ENCODE results near the gene CCDC18.

The CCDC18 gene

DNA sequence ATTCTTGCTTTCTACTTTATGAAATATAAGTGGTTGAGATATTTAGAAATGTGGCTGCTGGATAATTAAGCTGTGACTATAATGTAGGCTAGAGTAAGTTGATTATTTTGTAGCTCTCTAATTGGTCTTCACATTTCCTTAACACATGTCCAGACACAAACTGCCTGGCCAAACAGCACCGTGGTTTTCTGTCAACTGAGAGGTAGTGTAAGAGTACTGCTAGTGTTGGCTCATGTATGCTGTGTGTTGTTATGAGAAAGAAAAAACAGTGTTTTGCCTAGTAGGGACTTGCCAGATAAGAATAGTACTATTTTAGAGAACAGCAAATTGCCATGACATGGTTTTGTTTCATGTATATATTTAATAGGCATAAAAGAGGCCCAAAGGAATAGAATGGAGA lies 37.4 kb upstream of the CCDC18 start:
- no peak overlapping the region for H3K4me3 ChIP-seq (ENCODE audit: low read depth, low read length)
- POLR2A ChIA-PET = no interaction called here
- CTCF ChIA-PET = interaction anchor here (1.0 kb wide), 1 partner anchor 10 kb away, joined by 3 read pairs; no protein-coding TSS in a partner anchor
- no peak for DNase-seq (ENCODE audit: low read depth, low spot score)
- TF ChIP-seq, protein P1, sequence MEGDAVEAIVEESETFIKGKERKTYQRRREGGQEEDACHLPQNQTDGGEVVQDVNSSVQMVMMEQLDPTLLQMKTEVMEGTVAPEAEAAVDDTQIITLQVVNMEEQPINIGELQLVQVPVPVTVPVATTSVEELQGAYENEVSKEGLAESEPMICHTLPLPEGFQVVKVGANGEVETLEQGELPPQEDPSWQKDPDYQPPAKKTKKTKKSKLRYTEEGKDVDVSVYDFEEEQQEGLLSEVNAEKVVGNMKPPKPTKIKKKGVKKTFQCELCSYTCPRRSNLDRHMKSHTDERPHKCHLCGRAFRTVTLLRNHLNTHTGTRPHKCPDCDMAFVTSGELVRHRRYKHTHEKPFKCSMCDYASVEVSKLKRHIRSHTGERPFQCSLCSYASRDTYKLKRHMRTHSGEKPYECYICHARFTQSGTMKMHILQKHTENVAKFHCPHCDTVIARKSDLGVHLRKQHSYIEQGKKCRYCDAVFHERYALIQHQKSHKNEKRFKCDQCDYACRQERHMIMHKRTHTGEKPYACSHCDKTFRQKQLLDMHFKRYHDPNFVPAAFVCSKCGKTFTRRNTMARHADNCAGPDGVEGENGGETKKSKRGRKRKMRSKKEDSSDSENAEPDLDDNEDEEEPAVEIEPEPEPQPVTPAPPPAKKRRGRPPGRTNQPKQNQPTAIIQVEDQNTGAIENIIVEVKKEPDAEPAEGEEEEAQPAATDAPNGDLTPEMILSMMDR (IDR thresholded peaks at IDR 0.05; ENCODE audit: insufficient read depth, low read length, missing control alignments) = no peak

DNA sequence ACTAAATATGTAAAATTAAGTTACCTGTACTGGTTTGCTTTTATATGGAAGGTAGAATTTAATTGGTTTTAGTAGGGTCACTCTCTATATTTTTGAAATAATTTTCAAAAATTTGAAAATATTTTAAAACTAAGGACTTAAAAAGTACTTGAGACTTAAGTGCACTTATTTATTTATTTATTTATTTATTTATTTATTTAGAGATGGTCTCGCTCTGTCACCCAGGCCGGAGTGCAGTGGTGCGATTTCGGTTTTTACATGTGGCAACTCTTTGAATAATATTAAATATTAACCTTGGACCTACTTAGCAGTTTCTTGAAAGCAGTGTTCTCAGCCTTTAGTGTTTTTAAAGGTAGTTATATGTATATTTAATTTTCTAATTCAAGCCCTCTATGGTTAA lies 36.8 kb upstream of the CCDC18 start:
- TF ChIP-seq, protein P1 (IDR thresholded peaks at IDR 0.05; ENCODE audit: insufficient read depth, low read length, missing control alignments) = no peak
- ChIA-PET CTCF (interaction anchor here (1.0 kb wide), 1 partner anchor 9 kb away, joined by 3 read pairs; no protein-coding TSS in a partner anchor), POLR2A (no interaction called here)
- H3K4me3 ChIP-seq (ENCODE audit: low read depth, low read length) = no peak overlapping the region
- no peak for DNase-seq (ENCODE audit: low read depth, low spot score)

DNA sequence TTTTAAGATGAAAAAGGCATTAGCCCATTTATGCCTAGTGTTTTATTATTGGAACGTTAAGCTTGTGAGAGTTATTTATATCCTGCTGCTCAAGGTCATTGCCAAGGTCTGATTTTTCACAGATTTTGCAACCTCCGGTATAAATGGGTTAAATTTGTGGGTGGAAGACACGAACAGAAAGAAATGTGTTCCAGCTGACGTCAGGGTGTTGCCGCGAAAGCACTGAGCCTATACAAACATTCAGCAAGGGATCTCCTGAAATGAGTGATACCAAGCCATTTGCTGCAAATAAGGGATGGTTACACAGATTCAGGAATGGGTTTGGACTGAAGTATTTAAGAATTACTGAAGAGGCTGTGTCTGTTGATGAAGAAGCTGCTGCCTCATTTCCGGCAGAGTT lies 32.5 kb upstream of the CCDC18 start:
- ChIA-PET CTCF (no interaction called here), POLR2A (no interaction called here)
- H3K4me3 ChIP-seq (ENCODE audit: low read depth, low read length) = no peak overlapping the region
- no peak for DNase-seq (ENCODE audit: low read depth, low spot score)
- TF ChIP-seq, protein P1 (IDR thresholded peaks at IDR 0.05; ENCODE audit: insufficient read depth, low read length, missing control alignments) = no peak

DNA sequence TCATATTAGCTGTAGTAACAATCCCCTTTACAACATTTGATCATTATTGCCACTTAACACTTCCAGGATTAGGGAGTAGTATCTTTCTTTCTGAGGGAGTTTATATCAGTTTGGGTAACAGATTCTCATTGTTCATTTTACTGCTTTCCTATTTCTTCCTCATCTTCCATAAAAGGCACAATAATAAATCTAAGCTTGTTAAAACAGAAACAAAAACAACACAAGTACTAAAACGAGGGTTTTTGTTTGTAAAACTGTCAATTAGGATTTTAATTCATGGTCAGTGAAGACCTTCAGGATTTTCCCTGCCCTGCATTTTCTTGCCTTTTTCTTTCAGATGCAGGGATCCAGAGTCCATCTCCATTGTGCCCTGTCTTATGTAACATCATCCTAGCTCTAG lies 29.8 kb upstream of the CCDC18 start:
- H3K4me3 ChIP-seq (ENCODE audit: low read depth, low read length) = no peak overlapping the region
- TF ChIP-seq, protein P1 (IDR thresholded peaks at IDR 0.05; ENCODE audit: insufficient read depth, low read length, missing control alignments) = no peak
- no peak for DNase-seq (ENCODE audit: low read depth, low spot score)
- CTCF ChIA-PET = no interaction called here
- POLR2A ChIA-PET = no interaction called here

DNA sequence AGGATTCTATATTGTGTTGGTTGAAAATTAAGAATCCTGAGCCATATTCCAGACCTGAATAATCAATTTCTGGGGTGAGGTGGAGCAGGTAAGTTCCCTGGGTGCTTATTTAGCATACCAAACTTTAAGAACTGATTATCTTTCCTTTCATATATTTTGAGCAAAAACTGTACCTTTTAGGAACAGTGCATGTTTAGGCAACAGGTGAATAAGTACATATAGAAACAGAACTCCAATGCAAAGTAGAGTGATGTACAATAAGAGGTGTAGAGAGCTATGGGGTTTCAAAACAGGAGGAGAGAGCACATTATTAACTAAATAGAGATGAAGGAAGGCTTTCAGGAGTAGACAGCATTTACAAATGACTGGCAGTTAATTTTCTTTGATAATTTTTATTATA lies 29.1 kb upstream of the CCDC18 start:
- DNase-seq (ENCODE audit: low read depth, low spot score) = no peak
- TF ChIP-seq, protein P1 (IDR thresholded peaks at IDR 0.05; ENCODE audit: insufficient read depth, low read length, missing control alignments) = no peak
- ChIA-PET POLR2A (no interaction called here), CTCF (no interaction called here)
- no peak overlapping the region for H3K4me3 ChIP-seq (ENCODE audit: low read depth, low read length)

DNA sequence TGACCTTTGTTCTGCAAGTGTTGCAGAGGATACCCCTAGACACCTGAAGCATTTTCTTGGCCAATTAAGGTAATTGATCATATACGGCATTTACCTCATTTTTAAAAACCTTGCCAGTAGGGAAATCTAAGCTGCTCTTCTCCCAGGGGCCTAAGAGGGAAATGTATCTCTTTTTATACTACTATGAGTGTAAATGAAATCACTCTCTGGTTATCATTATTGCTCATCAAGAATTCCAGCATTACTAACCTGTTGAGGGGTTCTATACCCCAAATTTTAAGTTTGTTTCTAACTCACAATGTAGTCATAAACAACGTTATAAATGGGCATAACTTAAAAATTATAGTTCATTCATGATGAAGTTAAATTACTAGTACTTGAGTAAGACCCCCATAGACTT lies 27.7 kb upstream of the CCDC18 start:
- ChIA-PET POLR2A (no interaction called here), CTCF (interaction anchor here (1.1 to 1.2 kb wide), 2 partner anchors 9 to 11 kb away, joined by 3 read pairs; no protein-coding TSS in a partner anchor)
- DNase-seq (ENCODE audit: low read depth, low spot score) = no peak
- H3K4me3 ChIP-seq (ENCODE audit: low read depth, low read length) = no peak overlapping the region
- TF ChIP-seq, protein P1 (IDR thresholded peaks at IDR 0.05; ENCODE audit: insufficient read depth, low read length, missing control alignments) = no peak

Data from AG04449 (cell line).